H1 (cell line): Measurements from ENCODE around the gene SNCAIP. TPM values are rescaled to one million over a fixed set of nuclear protein-coding genes. Genes with fewer than 3 reads are reported as not detected.

Source experiments
- CTCF ChIA-PET: fragments of 300-600 bp; sonication (Branson Sonifier 250); formaldehyde crosslinking; loops from one replicate; lab custom pipeline; 2021; ENCODE audit not compliant: partially characterized antibody; lab: Charles Lee
- POLR2A ChIA-PET: fragments of 300-600 bp; sonication (Branson Sonifier 250); formaldehyde crosslinking; loops from one replicate; lab custom pipeline; 2021; ENCODE audit warnings: inconsistent platforms; ENCODE audit not compliant: partially characterized antibody; lab: Charles Lee
- DNase-seq, 2 experiments: peaks; one replicate each; pipeline versions ENCODE4 v3.0.0 to v3.0.0-alpha.2; 2010 to 2022; ENCODE audit warnings: low spot score in 2 of 2, low read depth in 1 of 2, mixed read lengths in 1 of 2
- FAIRE-seq: peaks from 2 replicates; lab custom pipeline; 2011; peaks lifted over from hg19 to GRCh38; lab: Jason Lieb, UNC
- H2AFZ ChIP-seq: 2 replicates; pipeline ENCODE4 v1.8.1; 2012; ENCODE audit warnings: low read length, inconsistent platforms
- H2AK5ac ChIP-seq: 2 replicates; pipeline ENCODE4 v1.6.1; 2013; ENCODE audit warnings: low read depth, low read length
- H2BK120ac ChIP-seq: replicated peaks from 2 replicates; pipeline ENCODE3; 2013; ENCODE audit warnings: low read depth, low read length, inconsistent platforms
- H2BK12ac ChIP-seq: 2 replicates; pipeline ENCODE4 v1.6.1; 2013; ENCODE audit warnings: low read depth, low read length
- H2BK15ac ChIP-seq: 2 replicates; pipeline ENCODE4 v1.6.1; 2013; ENCODE audit warnings: low read length
- H2BK20ac ChIP-seq: 2 replicates; pipeline ENCODE4 v1.6.1; 2013; ENCODE audit warnings: low read length
- H2BK5ac ChIP-seq: 2 replicates; pipeline ENCODE4 v1.6.1; 2013; ENCODE audit warnings: low read depth, low read length
- H3K14ac ChIP-seq: 2 replicates; pipeline ENCODE4 v1.6.1; 2013; ENCODE audit warnings: inconsistent platforms; ENCODE audit not compliant: insufficient read length
- H3K18ac ChIP-seq: 2 replicates; pipeline ENCODE4 v1.6.1; 2013; ENCODE audit warnings: low read length; ENCODE audit errors: extremely low read depth
- H3K23ac ChIP-seq: 2 replicates; pipeline ENCODE4 v1.6.1; 2013; ENCODE audit warnings: inconsistent platforms; ENCODE audit not compliant: insufficient read length
- H3K23me2 ChIP-seq: 2 replicates; pipeline ENCODE4 v1.6.1; 2013; ENCODE audit warnings: low read depth, low read length
- H3K27ac ChIP-seq: 2 replicates; pipeline ENCODE4 v1.6.1; 2011; ENCODE audit warnings: low read depth, low read length, inconsistent platforms
- H3K27me3 ChIP-seq, 4 experiments: replicated peaks in 1 of 4; 1 replicate in 1 of 4; 2 replicates in 3 of 4; pipeline versions ENCODE4 v1.6.1 to v1.8.1; 2011 to 2013; ENCODE audit warnings: low read length in 3 of 4, mild to moderate bottlenecking in 3 of 4, inconsistent platforms in 2 of 4, mixed read lengths in 2 of 4, moderate library complexity in 1 of 4; ENCODE audit not compliant: control insufficient read depth in 3 of 4, insufficient read depth in 3 of 4; ENCODE audit errors: extremely low read depth in 1 of 4
- H3K36me3 ChIP-seq, 4 experiments: 2 replicates each; pipeline versions ENCODE4 v1.6.1 to v1.8.1; 2011 to 2013; ENCODE audit warnings: mild to moderate bottlenecking in 4 of 4, low read length in 3 of 4, moderate library complexity in 2 of 4, control low read depth in 1 of 4, inconsistent platforms in 1 of 4; ENCODE audit not compliant: insufficient read depth in 4 of 4, control insufficient read depth in 2 of 4
- H3K4ac ChIP-seq: replicated peaks from 2 replicates; pipeline ENCODE3; 2013; ENCODE audit warnings: low read length, low read depth, mixed read lengths, inconsistent platforms; ENCODE audit not compliant: insufficient read length
- H3K4me1 ChIP-seq, 4 experiments: replicated peaks in 1 of 4; 1 replicate in 1 of 4; 2 replicates in 3 of 4; pipeline versions ENCODE4 v1.6.1 to v1.8.1; 2011 to 2013; ENCODE audit warnings: low read length in 3 of 4, inconsistent platforms in 2 of 4, mixed read lengths in 1 of 4; ENCODE audit not compliant: insufficient read depth in 4 of 4, control insufficient read depth in 3 of 4
- H3K4me2 ChIP-seq, 2 experiments: 2 replicates each; pipeline versions ENCODE4 v1.6.1 to v1.8.1; 2011 to 2013; ENCODE audit warnings: low read depth in 2 of 2, low read length in 2 of 2, control low read depth in 1 of 2, inconsistent platforms in 1 of 2, mild to moderate bottlenecking in 1 of 2; ENCODE audit not compliant: insufficient read depth in 1 of 2
- H3K4me3 ChIP-seq, 4 experiments: fragments of 200-600, 300-600 bp in 1 of 4; sonication (generic), shearing (Covaris generic), sonication (Bioruptor Twin) in 1 of 4; 2 replicates each; pipeline versions ENCODE4 v1.5.1 to v1.8.1; 2011 to 2016; ENCODE audit warnings: low read length in 4 of 4, low read depth in 3 of 4, control low read depth in 2 of 4, inconsistent platforms in 2 of 4, mild to moderate bottlenecking in 2 of 4, mixed read lengths in 1 of 4, moderate library complexity in 1 of 4; ENCODE audit not compliant: insufficient read depth in 2 of 4; ENCODE audit errors: extremely low read depth in 1 of 4
- H3K56ac ChIP-seq: replicated peaks from 2 replicates; pipeline ENCODE3; 2013; ENCODE audit warnings: low read depth, mild to moderate bottlenecking, mixed read lengths, low read length, inconsistent platforms; ENCODE audit not compliant: insufficient read length
- H3K79me1 ChIP-seq: 2 replicates; pipeline ENCODE4 v1.6.1; 2013; ENCODE audit warnings: low read depth, low read length, control low read depth
- H3K79me2 ChIP-seq, 2 experiments: 2 replicates each; pipeline versions ENCODE4 v1.6.1 to v1.8.1; 2012 to 2013; ENCODE audit warnings: low read length in 2 of 2, mild to moderate bottlenecking in 2 of 2, inconsistent platforms in 1 of 2; ENCODE audit not compliant: insufficient read depth in 2 of 2, control insufficient read depth in 1 of 2
- H3K9ac ChIP-seq, 4 experiments: replicated peaks in 1 of 4; 1 replicate in 1 of 4; 2 replicates in 3 of 4; pipeline versions ENCODE4 v1.6.1 to v1.8.1; 2011 to 2013; ENCODE audit warnings: low read depth in 3 of 4, low read length in 3 of 4, control low read depth in 2 of 4, mild to moderate bottlenecking in 2 of 4, moderate library complexity in 2 of 4, inconsistent platforms in 1 of 4; ENCODE audit errors: extremely low read depth in 1 of 4
- H3K9me3 ChIP-seq, 2 experiments: 2 replicates each; pipeline versions ENCODE4 v1.6.1 to v1.8.1; 2012 to 2013; ENCODE audit warnings: mild to moderate bottlenecking in 2 of 2, moderate library complexity in 2 of 2, control low read depth in 1 of 2, inconsistent platforms in 1 of 2, low read depth in 1 of 2, low read length in 1 of 2, mixed read lengths in 1 of 2; ENCODE audit not compliant: insufficient read depth in 2 of 2
- H4K20me1 ChIP-seq, 2 experiments: replicated peaks in 1 of 2; 2 replicates each; pipeline versions ENCODE3 to v1.8.1; 2011 to 2013; ENCODE audit warnings: inconsistent platforms in 2 of 2, low read length in 2 of 2, mild to moderate bottlenecking in 1 of 2; ENCODE audit not compliant: insufficient read depth in 2 of 2, control insufficient read depth in 1 of 2
- H4K5ac ChIP-seq: 2 replicates; pipeline ENCODE4 v1.6.1; 2013; ENCODE audit warnings: low read length, low read depth, mixed read lengths, inconsistent platforms; ENCODE audit not compliant: insufficient read length
- H4K8ac ChIP-seq: 2 replicates; pipeline ENCODE4 v1.8.0; 2013; ENCODE audit warnings: mild to moderate bottlenecking, moderate library complexity, low read length, inconsistent platforms; ENCODE audit not compliant: insufficient read depth; ENCODE audit errors: extremely low read depth
- H4K91ac ChIP-seq: replicated peaks from 2 replicates; pipeline ENCODE3; 2013; ENCODE audit warnings: low read length, mixed read lengths, inconsistent platforms; ENCODE audit not compliant: insufficient read length
- CBX5 ChIP-seq: fragments of 300-800, 300-1000 bp; sonication (generic); IDR thresholded peaks from 2 replicates; pipeline ENCODE4 v1.7.1; 2016; ENCODE audit warnings: antibody characterized with exemption, low read length, low read depth
- CHD1 ChIP-seq: IDR thresholded peaks from 2 replicates; pipeline ENCODE4 v1.6.1; 2012; ENCODE audit warnings: low read depth, low read length, improper control_type of control experiment
- KDM4A ChIP-seq: IDR thresholded peaks from one replicate; pipeline ENCODE4 v1.7.1; 2012; ENCODE audit warnings: low read depth, mild to moderate bottlenecking, moderate library complexity, low read length, inconsistent platforms; ENCODE audit not compliant: severe bottlenecking
- POLR2A ChIP-seq, 2 experiments: IDR thresholded peaks; 1 replicate in 1 of 2; 2 replicates in 1 of 2; pipeline ENCODE4 v1.6.1; 2011; ENCODE audit warnings: low read depth in 2 of 2, low read length in 2 of 2, mild to moderate bottlenecking in 2 of 2; ENCODE audit errors: control extremely low read depth in 1 of 2
- SIRT6 ChIP-seq: IDR thresholded peaks from one replicate; pipeline ENCODE4 v1.7.1; 2012; ENCODE audit warnings: low read length, inconsistent platforms
- SP2 ChIP-seq: IDR thresholded peaks from 2 replicates; pipeline ENCODE4 v1.6.1; 2012; ENCODE audit warnings: mild to moderate bottlenecking, low read length, inconsistent platforms
- SRF ChIP-seq: IDR thresholded peaks from 2 replicates; pipeline ENCODE4 v1.6.1; 2011; ENCODE audit warnings: mild to moderate bottlenecking, low read depth, low read length, moderate library complexity
- SUZ12 ChIP-seq: fragments of 200-600 bp; sonication (generic); IDR thresholded peaks from 2 replicates; pipeline ENCODE4 v1.6.1; 2012; ENCODE audit warnings: mild to moderate bottlenecking, inconsistent platforms, low read length, moderate library complexity, mixed read lengths
- TAF7 ChIP-seq: optimal IDR thresholded peaks from 2 replicates; pipeline ENCODE3; 2011; ENCODE audit warnings: low read depth, mild to moderate bottlenecking, inconsistent platforms, low read length, moderate library complexity, borderline replicate concordance
- ZNF274 ChIP-seq: IDR thresholded peaks from 2 replicates; pipeline ENCODE4 v1.7.0; 2012; ENCODE audit warnings: low read length, borderline replicate concordance; ENCODE audit errors: extremely low read depth
- WGBS, 2 experiments: shearing (Covaris generic) in 1 of 2; methylation state at CpG; one replicate each; pipeline versions ENCODE4 v1.1.6 to v1.1.7; 2013 to 2015; ENCODE audit warnings: low lambda C conversion rate in 2 of 2, mixed read lengths in 2 of 2, inconsistent platforms in 1 of 2, low coverage in 1 of 2, missing lambda C conversion rate in 1 of 2; ENCODE audit not compliant: insufficient replicate concordance in 2 of 2, insufficient coverage in 1 of 2, insufficient read length in 1 of 2; ENCODE audit errors: extremely low coverage in 1 of 2, missing lambda C conversion rate in 1 of 2; 5-methylcytosine and 5-hydroxymethylcytosine counted together
- polyA plus RNA-seq, 7 experiments: library from polyadenylated mRNA; depleted of rRNA in 3 of 7; stranded (reverse) in 5 of 7; unstranded in 2 of 7; fragments of >200 nt in 5 of 7; fragments of 200-250 nt in 2 of 7; gene quantifications; 1 replicate in 5 of 7; 2 replicates in 1 of 7; 4 replicates in 1 of 7; pipeline versions ENCODE4 v1.2.1 to v1.2.3, GENCODE V29; 2011 to 2013; ENCODE audit warnings: missing spikeins in 2 of 7, mixed read lengths in 2 of 7
- total RNA-seq: library from RNA; stranded (reverse); fragmentation: NEBNext Ultra II Directional; extraction: Animal tissue kit (Norgen Biotek cat#: 25700); gene quantifications from 2 replicates; pipeline ENCODE4 v1.2.1, GENCODE V29; 2021

SNCAIP gene
- total and polyA plus RNA-seq, 2 of the 8 experiments (the other 6 are each of a cell fraction or from before 2014, with no cell fraction given): 3.9 to 9.0 TPM

GRCh38 chr5:122501089-122501435 lies 189.0 kb downstream of the SNCAIP start:
- H3K36me3 ChIP-seq: no peaks in the 10 kb centered on the region

More at GRCh38 chr5:122501089-122501435, 189.0 kb downstream of the SNCAIP start:
- Histone ChIP-seq H3K23me2 (no peaks in the 10 kb centered on the region), H4K91ac (no peak overlapping the region), H4K8ac (no peak overlapping the region), H3K4me2 (no peak overlapping the region), H2BK120ac (no peak overlapping the region), H3K18ac (no peak overlapping the region), H2AFZ (peak overlapping the region; percentile 79; the same call in 1 of the 2 replicates), H2BK20ac (no peak overlapping the region), H4K5ac (no peak overlapping the region), H3K14ac (no peak overlapping the region), H3K56ac (no peak overlapping the region), H2AK5ac (no peak overlapping the region), H3K23ac (no peak overlapping the region), H3K9ac (no peak overlapping the region), H3K9me3 (no peaks in the 10 kb centered on the region), H3K79me2 (no peaks in the 10 kb centered on the region), H4K20me1 (no peaks in the 10 kb centered on the region), H3K4me3 (no peak overlapping the region), H2BK5ac (no peak overlapping the region), H3K4ac (no peak overlapping the region), H3K27me3 (no peaks in the 10 kb centered on the region), H3K27ac (no peak overlapping the region), H2BK12ac (no peak overlapping the region), H3K4me1 (peaks cover 0 to 9% (median 4%) of the 10 kb centered on the region in 4 experiments; a peak in 3 of 7 replicates), H2BK15ac (no peak overlapping the region), H3K79me1 (no peaks in the 10 kb centered on the region)
- no peak for TF ChIP-seq KDM4A
- TF ChIP-seq SP2: no peak
- no peak for TF ChIP-seq SRF
- TF ChIP-seq CHD1: no peak
- no peak for TF ChIP-seq TAF7
- TF ChIP-seq SIRT6: no peak
- TF ChIP-seq SUZ12: no peak
- TF ChIP-seq ZNF274: no peak
- TF ChIP-seq POLR2A (IDR thresholded peaks at IDR 0.05; ENCODE audit: control extremely low read depth in 1 of 2, low read depth in 2 of 2, low read length in 2 of 2): no peak
- no peak for TF ChIP-seq CBX5
- ChIA-PET CTCF (interaction anchor here (0.6 to 14.9 kb wide), 22 partner anchors 12 to 867 kb away, joined by 3 to 221 read pairs (median 3); no protein-coding TSS in a partner anchor), POLR2A (interaction anchor here (0.6 to 0.9 kb wide), 2 partner anchors 98 to 818 kb away, joined by 3 to 4 read pairs; no protein-coding TSS in a partner anchor)
- 39% methylated on average over 2 of the region's 2 CpGs; no CpG with 5 or more reads in 1 of the 2 experiments for whole genome bisulfite sequencing, 2 experiments
- FAIRE-seq (no peak), DNase-seq (no peak)
